ENCODE results near the gene TEX264.
"Not testable (repeated sequence)": the region's sequence is repeated elsewhere in the genome, so short reads cannot be mapped to it uniquely, and the experiment has no call there.

Gene TEX264

DNA sequence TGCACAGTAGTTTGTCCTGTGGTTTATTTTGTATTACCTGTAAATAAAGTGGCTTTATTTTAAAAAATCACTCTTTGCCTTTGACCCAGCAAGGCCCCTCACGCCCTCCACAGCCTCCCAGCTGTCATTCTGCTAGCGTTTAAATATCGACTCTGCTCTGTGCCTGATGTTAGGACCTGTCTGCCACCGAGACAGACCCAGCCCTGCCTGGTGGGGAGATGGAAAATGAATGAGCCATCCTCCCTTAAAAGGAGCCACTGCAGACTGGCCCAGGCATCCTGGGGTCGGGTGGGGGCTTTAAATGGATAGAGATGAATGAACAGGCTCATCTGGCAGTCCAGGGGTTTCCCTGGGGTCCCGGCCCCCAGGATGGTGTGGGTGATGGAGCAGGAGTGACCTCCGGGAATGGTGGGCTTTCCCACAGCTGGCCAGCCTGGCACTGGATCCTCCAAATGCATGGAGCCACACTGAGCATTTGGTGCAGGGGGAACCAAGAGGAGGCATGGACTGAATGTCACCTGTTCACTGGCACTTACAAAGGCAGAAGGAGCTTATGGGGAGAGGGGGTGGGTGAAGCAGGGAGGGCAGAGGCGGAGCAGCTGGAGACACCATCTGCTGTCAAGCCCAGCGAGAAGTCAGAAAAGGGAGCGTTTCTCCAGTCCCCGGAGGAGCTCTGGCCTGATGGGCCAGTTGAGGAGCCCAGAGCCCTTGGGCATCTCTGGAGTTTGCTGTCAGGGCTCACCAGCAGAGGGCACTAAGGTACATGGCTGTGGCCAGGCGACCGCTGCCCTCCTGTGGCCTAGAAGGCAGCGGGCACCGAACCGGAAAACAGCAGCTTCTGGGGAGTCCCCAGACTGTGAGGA is 47.7 kb downstream of the TEX264 start:
- DNase-seq, result peak; percentile 79

DNA sequence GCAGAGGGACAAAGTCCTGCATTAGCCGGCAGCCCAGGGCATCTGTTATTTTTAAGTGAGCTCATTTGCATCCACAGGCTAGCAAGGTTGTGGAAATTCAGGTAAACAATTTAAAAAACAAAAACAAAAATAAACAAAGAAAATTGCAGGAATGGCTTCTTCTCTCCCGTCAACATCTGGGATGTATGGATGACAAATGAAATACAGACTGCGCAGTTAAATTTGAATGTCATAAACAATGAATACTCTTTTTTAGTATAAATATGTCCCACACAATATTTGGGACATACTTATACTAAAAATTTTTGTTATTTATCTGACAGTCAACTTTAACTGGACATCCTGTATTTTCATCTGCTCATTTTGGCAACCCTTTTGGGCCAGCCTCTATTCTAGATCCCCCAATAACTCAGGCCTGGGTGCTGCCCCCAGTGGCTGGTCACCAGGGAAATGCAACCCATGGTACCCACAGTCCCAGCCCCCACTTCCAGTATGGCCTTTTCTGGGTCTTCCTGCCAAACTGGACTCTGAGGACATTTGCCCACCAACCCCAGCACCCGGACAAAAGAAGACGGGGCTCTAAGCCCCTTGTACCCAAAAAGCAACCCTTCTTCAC is 48.5 kb downstream of the TEX264 start:
- DNase-seq, result no peak

DNA sequence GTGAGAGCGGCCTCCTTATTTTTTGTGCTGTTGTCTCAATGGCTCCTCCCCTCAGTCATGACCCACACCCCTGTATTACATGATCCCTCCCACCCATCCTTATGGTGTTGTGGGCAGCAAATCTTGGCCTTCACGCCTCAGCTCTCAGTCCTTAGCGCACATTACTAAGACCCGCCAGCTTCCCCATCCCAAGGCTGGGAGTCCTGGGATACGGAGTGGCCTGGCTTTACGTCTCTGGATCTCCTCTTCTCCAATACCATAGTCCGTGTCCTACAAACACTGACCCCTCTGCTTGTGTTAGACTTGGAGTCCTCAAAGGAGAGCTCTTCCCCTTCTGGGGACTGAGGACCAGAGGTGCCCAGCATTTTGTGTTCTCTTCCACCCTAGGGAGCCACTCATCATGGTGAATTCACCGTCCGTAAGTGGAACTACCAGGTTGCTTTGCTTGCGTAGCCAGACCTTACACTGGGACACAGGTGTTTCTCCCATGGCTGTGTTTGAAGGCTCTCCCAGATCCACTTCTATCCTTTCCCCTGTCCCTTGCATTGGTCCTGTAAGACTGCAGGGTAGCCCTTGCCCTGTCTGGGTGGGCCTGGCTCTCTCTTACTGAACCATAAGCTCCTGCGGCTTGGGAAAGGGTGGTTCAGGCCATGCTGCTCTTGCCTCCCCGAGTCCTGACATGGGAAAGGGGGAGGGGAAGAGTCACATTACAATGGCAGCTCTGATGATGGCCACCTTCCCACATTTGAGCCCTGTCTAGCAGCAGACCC is 49.4 kb downstream of the TEX264 start:
- no peak for DNase-seq

DNA sequence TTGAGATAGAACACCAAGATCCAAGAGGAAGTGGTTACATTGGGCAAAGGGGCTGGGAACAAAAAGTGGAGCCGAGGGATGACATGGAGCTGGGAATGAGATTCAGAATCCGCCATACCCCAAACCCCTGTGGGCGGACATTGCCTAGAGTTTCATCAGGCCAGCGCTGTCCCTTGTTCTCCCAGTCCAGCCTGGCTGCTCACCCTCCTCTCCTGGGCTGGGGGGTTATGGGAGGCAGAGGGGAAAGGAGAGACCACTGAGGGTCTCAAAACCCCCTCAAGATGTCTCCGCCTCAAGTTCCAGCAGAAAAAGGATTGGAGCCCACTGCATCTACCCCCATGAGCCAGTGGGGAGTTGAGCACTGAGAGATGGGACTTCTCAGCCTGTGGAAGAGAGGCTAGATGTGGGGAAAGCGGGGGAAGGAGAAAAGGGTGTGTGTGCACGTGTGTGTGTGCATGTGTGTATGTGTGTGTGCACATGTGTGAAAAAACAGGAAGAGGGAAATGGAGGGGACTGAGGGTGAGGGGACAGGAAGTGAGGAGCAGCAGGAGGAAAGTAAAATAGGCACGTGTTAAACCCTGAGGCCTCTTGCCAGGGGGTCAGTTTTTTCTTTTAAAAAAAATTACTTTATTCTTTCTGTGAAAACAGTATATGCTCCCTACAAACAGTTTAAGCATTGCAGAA is 50.2 kb downstream of the TEX264 start:
- DNase-seq, result no peak

DNA sequence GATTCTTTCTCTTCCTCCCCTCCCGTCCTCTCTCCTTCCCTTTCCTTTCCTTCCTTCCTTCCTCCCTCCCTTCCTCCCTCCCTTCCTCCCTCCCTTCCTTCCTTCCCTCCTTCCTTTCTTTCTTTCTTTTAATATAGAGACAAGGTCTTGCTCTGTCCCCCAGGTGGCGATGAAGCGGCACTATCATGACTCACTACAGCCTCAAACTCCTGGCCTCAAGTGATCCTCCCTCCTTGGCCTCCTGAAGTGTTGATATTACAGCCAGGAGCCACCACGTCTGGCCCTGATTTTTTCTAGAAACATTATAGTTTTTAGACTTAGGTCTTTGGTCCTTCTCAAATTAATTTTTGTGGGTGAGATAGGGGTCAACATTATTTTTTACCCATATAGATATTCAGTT is 51.3 kb downstream of the TEX264 start:
- no peak for DNase-seq

DNA sequence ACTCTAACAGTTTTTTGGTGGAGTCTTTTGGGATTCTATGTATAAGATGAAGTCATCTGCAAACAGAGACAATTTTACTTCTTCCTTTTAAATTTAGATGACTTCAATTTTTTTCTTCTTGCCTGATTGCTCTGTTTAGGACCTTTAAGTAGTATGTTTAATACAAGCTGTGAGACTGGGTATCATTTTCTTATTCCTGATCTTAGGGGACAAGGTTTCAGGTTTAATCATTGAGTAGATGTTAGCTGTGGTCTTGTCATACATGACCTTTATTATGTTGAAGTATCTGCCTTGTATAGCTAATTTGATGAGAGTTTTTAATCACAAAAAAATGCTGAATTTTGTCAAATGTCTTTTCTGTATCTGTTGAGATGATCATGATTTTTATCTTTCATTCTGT is 56.4 kb downstream of the TEX264 start:
- DNase-seq, result no peak

DNA sequence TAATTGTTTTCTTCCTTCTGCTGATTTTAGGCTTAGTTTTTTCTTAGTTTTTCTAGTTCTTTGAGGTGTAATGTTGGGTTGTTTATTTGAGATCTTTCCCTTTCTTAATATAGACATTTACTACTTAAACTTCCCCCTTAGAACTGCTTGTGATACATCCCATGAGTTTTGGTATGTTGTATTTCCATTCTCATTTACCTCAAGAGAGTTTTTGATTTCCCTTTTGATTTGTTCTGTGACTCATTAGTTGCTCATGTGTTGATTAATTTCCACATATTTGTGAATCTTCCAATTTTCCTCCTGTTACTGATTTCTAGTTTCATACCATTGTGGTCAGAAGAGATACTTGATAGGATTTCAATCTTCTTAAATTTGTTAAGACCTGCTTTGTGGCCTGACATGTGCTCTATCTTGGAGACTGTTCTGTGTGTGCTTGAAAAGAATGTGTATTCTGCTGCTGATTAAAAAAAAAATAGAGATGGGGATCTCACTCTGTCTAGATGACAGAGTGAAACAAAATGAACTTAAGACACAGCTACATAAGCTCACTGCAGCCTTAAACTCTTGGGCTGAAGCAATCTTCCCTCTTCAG is 58.1 kb downstream of the TEX264 start:
- no peak for DNase-seq

DNA sequence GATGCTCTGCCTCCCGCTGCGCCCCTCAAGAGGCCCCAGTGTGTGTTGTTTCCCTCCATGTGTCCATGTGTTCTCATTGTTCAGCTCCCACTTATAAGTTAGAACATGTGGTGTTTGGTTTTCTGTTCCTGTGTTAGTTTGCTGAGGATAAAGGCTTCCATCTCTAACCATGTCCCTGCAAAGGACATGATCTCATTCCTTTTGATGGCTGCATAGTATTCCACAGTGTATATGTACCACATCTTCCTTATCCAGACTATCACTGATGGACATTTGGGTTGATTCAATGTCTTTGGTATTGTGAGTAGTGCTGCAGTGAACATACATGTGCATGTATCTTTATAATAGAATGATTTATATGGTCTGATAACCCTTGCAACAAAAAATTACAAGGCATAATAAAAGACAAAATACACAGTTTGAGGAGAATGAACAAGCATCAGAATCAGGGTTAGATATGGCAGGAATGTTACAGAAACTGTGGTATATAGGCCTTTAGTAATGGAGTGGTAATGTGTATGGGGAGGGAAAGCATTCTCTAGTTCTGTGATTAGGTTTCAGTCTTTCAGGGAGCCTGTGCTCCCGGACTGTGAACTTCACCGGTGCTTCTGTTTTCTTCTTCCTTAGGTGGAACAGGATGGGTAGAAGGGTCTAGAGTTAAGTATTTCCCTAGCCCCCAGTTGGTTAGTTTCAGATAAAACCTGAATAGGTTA is 63.0 kb downstream of the TEX264 start:
- DNase-seq, result no peak

DNA sequence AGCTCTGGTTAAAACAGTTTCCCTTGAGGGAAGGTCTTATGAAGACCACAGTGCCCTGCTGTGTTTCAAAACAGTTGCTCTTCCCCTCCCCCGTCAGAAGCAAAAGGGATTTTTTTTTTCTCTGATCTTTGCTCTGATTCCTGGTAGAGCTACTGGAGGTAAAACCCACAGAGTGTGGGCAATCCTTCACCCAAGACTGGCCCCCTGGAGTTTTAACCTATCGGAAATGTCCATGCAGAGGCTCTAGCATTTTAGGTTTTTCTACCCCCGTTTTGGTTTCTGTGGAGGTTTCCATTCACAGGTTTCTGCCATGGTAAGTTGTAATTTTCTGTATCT is 63.5 kb downstream of the TEX264 start:
- DNase-seq, result no peak

DNA sequence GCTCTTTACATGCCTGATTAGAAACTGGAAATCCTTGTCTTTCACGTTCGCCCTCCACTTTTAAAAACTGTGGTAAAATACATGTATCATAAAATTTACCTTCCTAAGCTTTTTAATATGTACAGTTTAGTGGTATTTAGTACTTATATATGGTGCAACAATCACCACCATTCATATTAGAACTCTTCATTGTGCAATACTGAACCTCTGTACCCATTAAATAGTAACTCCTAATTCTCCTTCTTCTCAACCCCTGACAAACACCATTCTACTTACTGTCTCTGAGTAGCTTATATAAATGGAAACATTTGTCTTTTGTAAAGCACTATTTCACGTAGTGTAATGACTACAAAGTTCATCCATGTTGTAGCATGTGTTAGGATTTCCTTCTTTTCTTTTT is 64.0 kb downstream of the TEX264 start:
- DNase-seq, result no peak

DNA sequence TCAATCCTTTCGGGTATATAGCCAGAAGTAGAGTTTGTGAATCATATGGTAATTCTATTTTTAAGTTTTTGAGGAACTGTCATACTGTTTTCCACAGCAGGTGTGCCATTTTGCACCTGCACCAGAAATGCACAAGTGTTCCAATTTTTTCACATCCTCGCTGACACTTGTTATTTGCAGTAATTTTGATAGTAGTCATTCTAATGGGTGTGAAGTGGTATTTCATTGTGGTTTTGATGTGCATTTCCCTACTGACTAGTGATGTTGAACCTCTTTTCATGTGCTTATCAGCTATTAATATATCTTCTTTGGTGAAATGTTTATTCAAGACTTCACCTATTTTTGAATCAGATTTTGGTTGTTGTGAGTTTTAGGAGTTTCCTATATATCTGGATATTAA is 64.9 kb downstream of the TEX264 start:
- DNase-seq, result no peak

DNA sequence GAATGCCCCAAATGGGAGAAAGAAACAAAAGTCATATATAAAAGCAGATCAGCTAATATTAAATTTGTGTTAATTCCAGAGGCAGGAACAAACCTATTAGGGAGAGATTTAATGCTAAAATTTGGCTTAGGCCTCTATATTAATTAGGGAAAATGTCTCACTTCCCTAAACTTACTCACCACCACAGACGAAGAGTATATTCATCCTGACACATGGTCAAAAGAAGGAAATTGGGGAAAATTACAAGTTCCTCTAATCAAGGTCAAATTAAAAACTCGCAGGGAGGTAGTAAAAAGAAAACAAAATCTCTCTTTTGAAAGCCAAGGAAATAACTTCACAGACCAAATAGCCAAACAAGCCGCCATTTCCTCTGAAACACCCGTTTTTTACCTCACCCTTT is 68.1 kb downstream of the TEX264 start:
- no peak for DNase-seq

DNA sequence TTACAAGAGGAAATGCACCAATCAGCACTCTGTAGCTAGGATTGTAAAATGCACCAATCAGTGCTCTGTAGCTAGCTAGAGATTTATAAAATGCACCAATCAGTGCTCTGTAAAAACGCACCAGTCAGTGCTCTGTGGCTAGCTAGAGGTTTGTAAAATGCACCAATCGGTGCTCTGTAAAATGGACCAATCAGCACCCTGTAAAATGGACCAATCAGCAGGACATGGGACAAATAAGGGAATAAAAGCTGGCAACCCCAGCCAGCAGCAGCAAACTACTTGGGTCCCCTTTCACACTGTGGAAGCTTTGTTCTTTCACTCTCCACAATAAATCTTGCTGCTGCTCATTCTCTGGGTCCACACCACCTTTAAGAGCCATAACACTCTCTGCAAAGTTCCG is 71.3 kb downstream of the TEX264 start:
- DNase-seq, result not testable (repeated sequence)

DNA sequence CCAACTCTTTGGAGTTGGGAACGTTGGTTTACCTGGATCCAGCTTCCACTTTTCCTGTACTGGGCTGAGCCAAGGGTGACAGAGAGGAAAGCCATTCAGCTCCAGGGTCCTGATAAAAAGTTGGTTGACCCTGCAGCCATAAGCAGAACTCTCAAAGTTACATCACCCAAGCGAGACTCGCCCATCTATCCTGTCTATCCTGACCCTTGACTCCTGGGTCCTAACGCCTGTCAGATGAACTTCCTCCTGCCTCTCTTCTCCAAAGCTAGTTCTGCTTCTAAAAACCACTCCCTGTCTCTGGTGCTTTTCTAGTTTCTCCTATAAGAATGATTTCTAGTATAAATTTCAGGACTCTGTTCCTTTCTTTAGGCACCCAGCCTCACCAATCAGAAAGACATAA is 71.9 kb downstream of the TEX264 start:
- not testable (repeated sequence) for DNase-seq

DNA sequence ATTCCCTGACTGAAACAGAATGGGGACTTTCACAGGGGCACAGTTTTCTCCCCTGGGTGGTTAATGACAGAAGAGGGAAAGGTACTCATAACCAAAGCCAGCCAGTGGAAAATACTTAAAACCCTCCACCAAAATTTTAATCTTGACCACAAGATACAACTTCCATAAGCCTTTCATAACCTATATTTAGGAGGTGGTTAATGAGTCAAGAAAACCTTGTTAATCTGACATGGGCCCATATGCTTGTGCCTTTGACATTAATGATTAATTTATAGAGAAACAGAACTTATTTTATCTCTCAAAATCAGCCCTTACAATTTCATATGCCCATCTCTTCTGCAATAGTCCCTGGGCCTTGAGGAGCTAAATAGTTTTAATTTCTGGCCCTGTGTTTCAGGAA is 76.8 kb downstream of the TEX264 start:
- DNase-seq, result no peak

DNA sequence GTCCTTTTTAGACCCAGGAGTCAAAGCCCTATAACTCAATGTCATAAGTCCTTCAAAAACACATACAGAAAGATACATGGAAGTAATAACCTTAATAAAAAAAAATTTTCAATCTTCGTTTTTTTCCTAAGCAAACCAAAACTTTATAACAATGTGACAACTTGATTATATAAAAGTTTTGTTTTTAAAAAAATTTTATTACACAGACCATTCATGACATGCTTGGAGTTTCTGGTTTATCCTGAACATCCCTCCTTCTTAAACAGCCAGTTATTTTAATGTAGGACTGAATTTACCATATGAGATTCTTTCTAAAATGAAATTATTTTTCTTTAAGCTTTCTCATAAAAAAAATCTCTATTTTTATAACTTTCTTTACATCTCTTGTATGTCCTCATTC is 77.3 kb downstream of the TEX264 start:
- DNase-seq, result no peak

DNA sequence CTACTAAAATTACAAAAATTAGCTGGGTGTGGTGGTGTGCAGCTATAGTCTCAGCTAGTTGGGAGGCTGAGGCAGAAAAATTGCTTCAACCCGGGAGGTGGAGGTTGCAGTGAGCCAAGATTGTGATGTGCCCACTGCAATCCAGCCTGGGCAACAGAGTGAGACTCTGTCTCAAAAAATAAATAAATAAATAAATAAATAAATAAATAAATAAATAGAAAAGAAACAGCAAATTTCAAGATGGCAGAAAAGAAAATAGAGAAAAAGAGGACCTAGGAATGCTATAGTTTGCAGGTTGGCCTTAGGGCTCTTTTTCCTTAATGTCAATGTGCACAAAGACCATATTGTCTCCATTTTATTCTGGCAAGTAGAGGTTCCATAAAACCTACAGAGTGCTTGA is 79.8 kb downstream of the TEX264 start:
- DNase-seq, result no peak

DNA sequence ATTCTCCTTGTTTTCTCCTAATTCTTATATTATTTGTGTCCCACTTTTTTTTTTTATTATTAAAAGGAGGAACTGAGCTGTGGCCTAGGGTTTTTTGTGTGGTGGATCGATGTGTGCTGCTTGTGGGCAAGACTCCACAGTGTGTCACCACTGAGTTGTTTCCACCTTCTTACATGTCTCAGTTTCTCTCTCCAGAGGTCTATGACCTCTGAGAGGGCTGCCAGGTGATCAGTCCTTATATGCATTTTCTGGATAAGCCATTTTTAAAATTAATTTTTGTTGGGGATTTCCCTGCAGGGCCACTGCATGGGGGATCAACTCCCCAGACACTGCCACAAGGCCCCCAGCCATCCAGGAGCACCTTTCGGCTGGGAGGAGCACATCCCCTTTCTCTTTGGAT is 80.2 kb downstream of the TEX264 start:
- DNase-seq, result no peak
